CD4-positive, alpha-beta T cell treated with Interleukin-2 at 100 ng/mL for 4 hours (primary cell): ENCODE measurements around the gene ZNF814.
"Not testable (repeated sequence)": the region's sequence is repeated elsewhere in the genome, so short reads cannot be mapped to it uniquely, and the experiment has no call there.

ENCODE experiments used
- DNase-seq: peaks from one replicate; pipeline ENCODE4 v3.0.0-alpha.2; 2020; ENCODE audit warnings: low spot score

ZNF814 gene

GRCh38 chr19:57888560-57889231 is at the start of gene ZNF814:
ZNF814 (minus strand) TSS chr19:57889037; CDS start chr19:57888802, 235 bp downstream.
- DNase-seq = peak; percentile 86

DNA sequence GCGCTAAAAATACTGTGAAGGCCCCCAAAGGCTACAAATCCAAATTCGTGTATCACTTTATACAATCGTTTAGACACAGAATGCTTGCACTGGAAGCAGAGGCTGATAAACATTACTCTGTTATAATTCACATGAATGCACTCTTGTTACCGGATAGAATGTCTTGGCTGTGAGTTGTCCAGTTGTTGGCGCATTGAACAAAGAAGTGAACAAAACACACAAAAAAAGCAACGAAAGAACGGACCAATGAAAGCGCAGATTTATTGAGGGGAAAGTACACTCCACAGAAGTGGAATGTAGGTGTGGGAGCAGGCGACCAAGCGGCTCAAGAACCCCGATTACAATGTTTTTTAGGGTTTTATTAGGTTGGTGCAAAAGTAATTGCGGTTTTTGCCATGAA is 46.9 kb upstream of the ZNF814 start:
- DNase-seq = no peak

- peak; percentile 56 for DNase-seq
Observed at GRCh38 chr19:57934820-57935665, 46.2 kb upstream of the ZNF814 start, which contains the start of gene ZNF418. ZNF418 (minus strand) TSS chr19:57935402; CDS start chr19:57933822, 1,580 bp downstream.

- DNase-seq = no peak
Observed at GRCh38 chr19:57927587-57927986, 38.8 kb upstream of the ZNF814 start.

GRCh38 chr19:57916168-57916995 is 27.5 kb upstream of the ZNF814 start, which contains the start of gene ZNF417:
ZNF417 (minus strand) TSS chr19:57916592; CDS start chr19:57916411, 181 bp downstream.
- peak; percentile 91 for DNase-seq

DNA sequence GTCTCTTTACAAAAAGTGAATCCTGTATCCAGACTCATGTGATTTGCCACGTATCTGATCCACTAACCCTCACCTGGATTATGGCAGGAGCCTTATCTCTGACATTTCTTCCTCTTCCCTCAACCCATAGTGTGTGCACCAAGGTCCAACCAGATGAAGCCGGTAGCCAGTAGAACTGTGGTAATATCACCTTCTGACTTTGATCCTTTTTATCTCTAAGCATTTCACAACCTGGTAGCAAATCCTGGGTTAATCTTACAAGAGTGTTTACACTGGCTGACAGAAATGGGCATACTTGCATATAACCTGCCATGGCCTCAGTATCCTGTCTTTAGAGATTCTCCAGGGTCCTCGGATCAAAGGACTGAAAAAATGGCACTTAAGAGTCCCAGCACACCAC is 25.7 kb upstream of the ZNF814 start:
- no peak for DNase-seq

DNA sequence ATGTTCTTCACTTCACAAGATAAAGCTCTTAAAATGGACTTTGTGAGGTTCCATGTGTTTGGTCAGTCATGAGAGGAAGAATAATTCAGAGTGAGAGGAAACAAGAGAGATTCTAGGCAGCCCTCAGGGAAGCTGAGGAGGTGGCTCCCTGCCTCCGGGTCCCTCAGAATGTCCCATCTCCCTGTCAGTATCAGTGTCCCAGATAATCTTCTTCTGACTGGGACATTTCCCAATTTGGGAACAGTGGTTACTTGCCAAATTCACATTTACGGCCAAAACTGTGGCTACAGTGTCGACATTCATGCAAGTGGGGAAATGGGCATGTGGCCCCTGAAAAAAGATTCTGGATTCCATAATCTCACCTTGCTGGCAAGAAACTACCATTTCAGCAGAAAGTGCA is 18.6 kb upstream of the ZNF814 start:
- DNase-seq = no peak

DNA sequence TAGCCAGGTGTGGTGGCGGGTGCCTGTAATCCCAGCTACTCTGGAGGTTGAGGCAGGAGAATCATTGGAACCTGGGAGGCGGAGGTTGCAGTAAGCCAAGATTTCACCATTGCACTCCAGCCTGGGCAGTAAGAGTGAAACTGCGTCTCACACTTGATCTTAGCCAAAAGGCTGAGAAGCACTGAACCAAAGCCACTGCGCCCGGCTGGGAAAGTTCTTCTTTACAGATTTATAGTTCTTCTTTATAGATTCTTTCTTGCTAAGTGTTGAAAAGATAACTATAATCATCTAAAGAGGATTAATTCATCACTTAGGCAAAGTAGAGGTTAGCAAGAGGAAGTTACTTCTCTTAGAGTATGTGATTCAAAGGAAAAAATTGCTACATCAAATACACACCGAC is 16.4 kb upstream of the ZNF814 start:
- DNase-seq = no peak

- DNase-seq = no peak
Observed at GRCh38 chr19:57903618-57904184, 14.9 kb upstream of the ZNF814 start.

GRCh38 chr19:57900311-57900710 is 11.5 kb upstream of the ZNF814 start:
- no peak for DNase-seq

GRCh38 chr19:57890706-57891105 is 1.9 kb upstream of the ZNF814 start:
- DNase-seq = not testable (repeated sequence)

DNA sequence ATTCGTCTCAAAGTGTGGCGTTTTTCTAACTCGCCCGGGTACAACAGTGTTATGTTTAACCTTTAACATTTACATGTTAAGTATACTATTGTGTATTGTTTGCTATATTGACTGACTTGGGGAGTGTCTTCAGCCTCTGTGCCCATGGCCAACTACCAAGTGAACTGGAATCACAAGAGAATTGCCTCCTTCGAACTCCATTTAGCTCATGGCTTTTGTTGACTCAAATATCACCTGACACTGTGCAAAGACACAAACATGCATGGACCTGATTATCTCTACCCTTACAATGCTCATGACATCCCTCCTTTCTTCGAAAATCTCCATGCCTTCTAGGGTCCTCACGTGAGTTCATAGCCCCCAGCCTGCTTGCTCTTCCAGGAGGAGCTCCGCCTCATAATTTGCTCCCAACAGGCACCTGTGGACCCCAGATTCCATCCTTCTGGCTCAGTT is 704 bp downstream of the ZNF814 start:
- no peak for DNase-seq

GRCh38 chr19:57887195-57887941 is 1.5 kb downstream of the ZNF814 start:
- no peak for DNase-seq

DNA sequence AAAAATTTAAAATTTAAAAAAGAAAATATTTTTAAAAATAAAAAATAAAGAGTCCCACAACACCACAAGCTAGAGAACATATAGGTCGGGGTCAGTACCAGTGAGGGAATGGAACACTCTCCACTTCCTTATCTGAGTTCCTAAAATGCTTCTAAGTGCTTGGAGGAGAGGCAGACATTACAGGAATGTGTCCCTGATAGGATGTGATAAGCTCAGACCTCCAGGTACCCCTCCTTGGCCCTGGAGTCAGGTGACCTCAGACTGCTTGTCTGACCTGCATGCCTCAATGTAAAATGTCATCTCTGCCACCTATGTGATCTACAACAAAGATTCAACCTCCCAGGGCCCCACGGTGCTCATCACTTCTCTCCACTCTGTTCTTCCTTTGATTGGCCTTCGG is 2.8 kb downstream of the ZNF814 start:
- DNase-seq = no peak

- DNase-seq = not testable (repeated sequence)
Observed at GRCh38 chr19:57873883-57874799, 14.7 kb downstream of the ZNF814 start.

- DNase-seq = no peak
Observed at GRCh38 chr19:57872450-57872849, 16.4 kb downstream of the ZNF814 start.

GRCh38 chr19:57870225-57870624 is 18.6 kb downstream of the ZNF814 start:
- DNase-seq = no peak

DNA sequence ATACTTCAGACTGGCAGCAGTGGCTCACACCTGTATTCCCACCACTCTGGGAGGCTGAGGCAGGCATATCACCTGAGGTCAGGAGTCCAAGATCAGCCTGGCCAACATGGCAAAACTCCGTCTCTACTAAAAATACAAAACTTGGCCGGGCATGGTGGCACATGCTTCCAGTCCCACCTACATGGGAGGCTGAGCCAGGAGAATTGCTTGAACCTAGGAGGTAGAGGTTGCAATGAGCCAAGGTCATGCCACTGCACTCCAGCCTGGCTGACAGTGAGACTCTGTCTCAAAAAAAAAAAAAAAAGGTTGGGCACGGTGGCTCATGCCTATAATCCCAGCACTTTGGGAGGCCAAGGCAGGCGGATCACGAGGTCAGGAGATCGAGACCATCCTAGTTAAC is 19.2 kb downstream of the ZNF814 start:
- not testable (repeated sequence) for DNase-seq

- DNase-seq = no peak
Observed at GRCh38 chr19:57867868-57868492, 20.9 kb downstream of the ZNF814 start.
